ENCODE data around the gene MMAB. TPM values are rescaled to one million over a fixed set of nuclear protein-coding genes. Genes with fewer than 3 reads are reported as not detected.

Gene MMAB
- total RNA-seq, 1 experiment from 2014 or later: 83.0 TPM

DNA sequence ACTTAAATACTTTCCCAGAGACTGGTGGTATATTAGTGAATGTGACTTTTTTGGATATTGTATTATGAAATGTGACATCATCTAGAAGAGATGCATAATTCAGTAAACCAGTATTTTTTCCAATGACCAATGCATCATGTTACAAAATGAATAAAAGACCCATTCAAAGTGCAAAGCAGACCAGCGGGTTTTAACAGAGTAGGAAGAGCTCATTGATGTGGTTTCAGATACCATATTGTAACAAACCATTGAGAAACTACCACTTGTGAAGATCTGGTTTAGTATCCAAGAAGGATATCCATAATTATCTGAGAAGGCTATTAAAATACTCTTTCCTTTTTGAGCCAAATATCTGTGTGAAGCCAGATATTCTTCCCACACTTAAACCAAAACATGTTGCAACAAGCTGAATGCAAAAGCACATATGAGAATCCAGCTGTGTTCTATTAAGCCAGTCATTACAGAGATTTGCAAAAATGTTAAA, 47.9 kb upstream of the MMAB start:
- Histone ChIP-seq H3F3A (ENCODE audit: low read length, unreplicated experiment) (no peaks in the 10 kb centered on the region), H3K9me3 (ENCODE audit: low read length) (no peaks in the 10 kb centered on the region), H3K4me2 (ENCODE audit: low read length) (no peak overlapping the region), H3K9ac (ENCODE audit: low read length) (no peak overlapping the region), H3K4me1 (ENCODE audit: insufficient read depth, low read length) (no peaks in the 10 kb centered on the region), H3K27ac (ENCODE audit: low read length) (no peak overlapping the region), H2AFZ (ENCODE audit: low read length) (no peak overlapping the region), H3K9me2 (replicated peaks; ENCODE audit: low read length) (no peaks in the 10 kb centered on the region), H4K20me1 (ENCODE audit: low read length) (no peaks in the 10 kb centered on the region), H3K79me2 (ENCODE audit: low read length) (no peaks in the 10 kb centered on the region), H3K36me3 (ENCODE audit: low read depth, low read length) (no peaks in the 10 kb centered on the region), H3K4me3 (ENCODE audit: low read length) (no peak overlapping the region), H3K27me3 (ENCODE audit: low read length) (peaks cover 39% of the 10 kb centered on the region)
- no TSS peak for BruUV-seq (replicated peaks)
- no peak for TF ChIP-seq CTCF (conservative IDR thresholded peaks at IDR 0.05; ENCODE audit: low read depth, low read length)
- no peak for TF ChIP-seq EZH2phosphoT487 (IDR thresholded peaks at IDR 0.05; ENCODE audit: borderline replicate concordance, low read length)
- TF ChIP-seq EZH2 (IDR thresholded peaks at IDR 0.05; ENCODE audit: low read length, unreplicated experiment): no peak
- POLR2A ChIA-PET (ENCODE audit: unreplicated experiment): no interaction called here
- no peak for DNase-seq
- intact Hi-C loops (cut with micrococcal nuclease): no loop called here
- CTCF ChIA-PET: no interaction called here
- ATAC-seq: no peak

DNA sequence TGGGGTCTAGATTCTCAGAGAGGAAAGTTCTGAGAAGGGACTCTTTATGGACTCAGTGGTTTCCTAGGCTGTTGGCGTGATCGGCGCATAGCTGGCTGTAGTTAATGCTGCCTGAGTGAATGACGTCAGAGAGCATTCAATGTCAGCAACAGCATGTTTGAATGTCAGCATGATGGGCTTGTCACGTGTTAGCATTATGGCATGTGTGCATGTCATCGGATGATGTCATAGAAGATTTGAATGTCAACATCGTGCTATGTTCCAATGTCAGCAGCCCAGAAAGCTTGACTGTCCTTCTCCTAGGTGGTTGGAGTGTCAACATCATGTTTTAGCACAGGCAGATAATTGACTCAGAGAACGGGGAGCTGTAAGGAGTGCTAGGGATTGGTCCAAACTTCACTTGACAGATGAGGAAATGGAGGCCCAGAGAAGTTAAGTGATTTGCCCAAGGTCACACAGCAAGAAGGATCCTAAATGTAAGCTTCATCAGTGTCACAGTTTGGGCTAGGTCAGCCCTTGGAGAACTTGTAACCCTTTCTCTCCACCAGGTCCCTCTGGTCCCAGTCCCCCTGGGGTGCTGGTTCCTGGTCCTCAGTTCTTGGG, 45.8 kb upstream of the MMAB start:
- no peak for TF ChIP-seq CTCF (conservative IDR thresholded peaks at IDR 0.05; ENCODE audit: low read depth, low read length)
- no peak for TF ChIP-seq EZH2phosphoT487 (IDR thresholded peaks at IDR 0.05; ENCODE audit: borderline replicate concordance, low read length)
- no peak for TF ChIP-seq EZH2 (IDR thresholded peaks at IDR 0.05; ENCODE audit: low read length, unreplicated experiment)
- Histone ChIP-seq H3K9me3 (ENCODE audit: low read length) (no peaks in the 10 kb centered on the region), H3K36me3 (ENCODE audit: low read depth, low read length) (no peaks in the 10 kb centered on the region), H3F3A (ENCODE audit: low read length, unreplicated experiment) (no peaks in the 10 kb centered on the region), H3K27me3 (ENCODE audit: low read length) (peaks cover 50% of the 10 kb centered on the region), H3K79me2 (ENCODE audit: low read length) (no peaks in the 10 kb centered on the region), H3K4me3 (ENCODE audit: low read length) (no peak overlapping the region), H3K4me1 (ENCODE audit: insufficient read depth, low read length) (no peaks in the 10 kb centered on the region), H3K9ac (ENCODE audit: low read length) (no peak overlapping the region), H3K9me2 (replicated peaks; ENCODE audit: low read length) (no peaks in the 10 kb centered on the region), H3K27ac (ENCODE audit: low read length) (no peak overlapping the region), H3K4me2 (ENCODE audit: low read length) (no peak overlapping the region), H4K20me1 (ENCODE audit: low read length) (no peaks in the 10 kb centered on the region), H2AFZ (ENCODE audit: low read length) (no peak overlapping the region)
- intact Hi-C loops (cut with micrococcal nuclease): no loop called here
- ChIA-PET POLR2A (ENCODE audit: unreplicated experiment) (no interaction called here), CTCF (no interaction called here)
- no TSS peak for BruUV-seq (replicated peaks)
- no peak for ATAC-seq
- DNase-seq: no peak

- ChIA-PET CTCF (no interaction called here), POLR2A (ENCODE audit: unreplicated experiment) (no interaction called here)
- no peak for DNase-seq
- H3K36me3 ChIP-seq (ENCODE audit: low read depth, low read length): no peaks in the 10 kb centered on the region
- TF ChIP-seq EZH2 (IDR thresholded peaks at IDR 0.05; ENCODE audit: low read length, unreplicated experiment) (no peak), CTCF (conservative IDR thresholded peaks at IDR 0.05; ENCODE audit: low read depth, low read length) (no peak), EZH2phosphoT487 (IDR thresholded peaks at IDR 0.05; ENCODE audit: borderline replicate concordance, low read length) (no peak)
- no TSS peak for BruUV-seq (replicated peaks)
- H3K9me2 ChIP-seq (replicated peaks; ENCODE audit: low read length): no peaks in the 10 kb centered on the region
- no peak overlapping the region for H2AFZ ChIP-seq (ENCODE audit: low read length)
- no peaks in the 10 kb centered on the region for H3K9me3 ChIP-seq (ENCODE audit: low read length)
- no peak overlapping the region for H3K4me3 ChIP-seq (ENCODE audit: low read length)
- intact Hi-C loops (cut with micrococcal nuclease): no loop called here
- no peaks in the 10 kb centered on the region for H4K20me1 ChIP-seq (ENCODE audit: low read length)
- no peaks in the 10 kb centered on the region for H3F3A ChIP-seq (ENCODE audit: low read length, unreplicated experiment)
- H3K4me1 ChIP-seq (ENCODE audit: insufficient read depth, low read length): no peaks in the 10 kb centered on the region
- H3K27ac ChIP-seq (ENCODE audit: low read length): no peak overlapping the region
- no peak overlapping the region for H3K4me2 ChIP-seq (ENCODE audit: low read length)
- no peaks in the 10 kb centered on the region for H3K79me2 ChIP-seq (ENCODE audit: low read length)
- no peak for ATAC-seq
- H3K9ac ChIP-seq (ENCODE audit: low read length): no peak overlapping the region
- H3K27me3 ChIP-seq (ENCODE audit: low read length): peaks cover 50% of the 10 kb centered on the region
These were observed 44.8 kb upstream of the MMAB start for GRCh38 chr12:109618082-109618481.
